GM18505 (cell line): ENCODE data around the gene DMD.
A peak's percentile ranks its signal among the peaks of the same experiment; 100 is the strongest.

ENCODE experiments used
- ATAC-seq: cut with Tn5 transposase; IDR thresholded peaks from one replicate; pipeline ENCODE4 v1.9.1; 2021; ENCODE audit not compliant: unreplicated experiment
- POLR2A ChIP-seq: IDR thresholded peaks from 4 replicates; pipeline ENCODE4 v1.6.1; 2011; ENCODE audit warnings: borderline replicate concordance; ENCODE audit not compliant: insufficient read depth, insufficient read length; ENCODE audit errors: extremely low read depth

Gene DMD

DNA sequence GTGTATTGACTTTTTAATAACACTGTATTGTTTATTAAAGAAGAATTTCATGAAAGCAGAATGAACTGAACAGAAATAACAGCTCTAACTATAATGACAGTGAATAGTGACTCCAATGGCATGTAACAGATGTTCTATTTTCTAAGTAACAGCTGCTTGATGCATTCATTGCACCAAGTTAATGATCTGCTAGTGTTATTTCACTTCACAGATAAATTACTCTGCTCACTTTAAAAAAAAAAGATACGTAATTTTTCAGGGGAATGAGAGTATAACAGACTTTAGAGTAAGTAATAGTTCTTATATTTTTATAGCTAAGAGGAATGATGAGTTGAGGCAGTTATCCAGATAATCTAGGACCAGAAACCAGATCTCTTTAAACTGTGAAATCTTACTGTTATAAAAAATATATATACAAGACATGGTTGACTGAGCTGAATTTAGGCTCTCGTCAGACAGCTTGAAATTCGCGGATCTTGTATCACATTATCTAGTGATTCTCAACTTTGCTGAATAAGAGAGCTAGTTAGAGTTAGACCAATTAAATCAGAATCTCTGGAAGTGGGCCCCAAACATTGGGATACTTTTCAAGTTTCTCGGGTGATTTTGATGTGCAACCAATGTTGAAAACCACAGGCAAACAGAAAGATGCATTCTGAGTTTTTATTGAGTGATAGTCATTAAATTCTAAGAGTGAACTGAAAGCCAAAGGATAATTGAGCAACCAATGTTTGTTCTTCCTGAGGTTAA lies 840.7 kb downstream of the DMD start:
- TF ChIP-seq POLR2A, result no peak

DNA sequence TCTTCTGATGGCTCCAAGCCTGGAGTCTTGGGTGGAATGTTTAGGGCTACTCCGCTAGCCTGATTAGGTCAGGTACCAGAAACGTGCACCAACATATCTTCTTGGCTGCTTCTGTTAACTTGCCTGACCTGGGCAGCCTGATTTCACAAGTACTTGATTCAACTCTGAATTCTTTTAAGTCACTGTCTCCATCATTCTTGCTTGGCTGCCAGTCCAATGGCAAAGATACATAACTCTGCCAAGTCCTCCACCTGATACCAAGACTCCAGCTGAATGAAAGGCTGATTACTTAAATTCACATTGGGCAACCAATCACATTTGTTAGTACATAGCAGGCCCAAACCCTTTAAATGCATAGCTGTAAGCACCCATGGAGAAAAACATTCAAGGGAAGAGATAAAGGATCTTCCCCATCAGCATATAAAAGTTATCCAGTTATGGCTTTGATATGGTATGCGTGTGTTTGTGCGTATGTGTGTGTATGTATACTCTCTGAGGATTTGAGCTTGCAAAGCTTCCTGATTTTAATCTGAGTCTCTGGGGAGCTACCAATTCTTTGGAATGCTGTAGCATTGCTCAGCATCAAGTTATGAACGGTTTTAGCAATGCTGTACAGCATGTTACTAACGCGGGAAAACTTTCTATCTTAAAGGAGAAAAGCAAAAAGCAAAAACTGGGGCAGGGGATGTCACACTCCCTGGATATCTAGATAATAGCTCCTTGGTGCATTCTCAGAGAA lies 917.2 kb downstream of the DMD start:
- no peak for ATAC-seq
- no peak for TF ChIP-seq POLR2A

More for the DNA sequence above, 840.7 kb downstream of the DMD start:
- ATAC-seq, result no peak

- no peak for ATAC-seq
- TF ChIP-seq POLR2A, result no peak
Observed at GRCh38 chrX:32289356-32289755, 922.0 kb downstream of the DMD start.

DNA sequence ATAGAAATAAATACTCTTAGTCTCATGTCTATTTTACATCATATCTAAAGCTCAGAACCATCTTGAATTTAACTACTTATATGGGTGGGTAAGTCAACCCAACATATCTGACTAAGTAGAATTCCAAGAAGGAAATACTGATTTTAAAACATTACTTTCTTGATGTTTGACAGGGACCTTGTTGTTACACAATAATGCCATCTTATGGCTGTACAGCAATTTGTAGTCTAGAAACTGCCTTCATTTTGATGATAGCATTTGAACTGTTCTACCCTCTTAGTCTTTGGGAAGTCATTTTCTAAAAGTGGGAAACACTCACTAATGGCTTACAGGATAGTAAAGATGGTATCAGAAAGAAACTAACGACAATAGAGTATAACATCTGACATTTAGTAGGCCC lies 929.5 kb downstream of the DMD start:
- no peak for ATAC-seq
- no peak for TF ChIP-seq POLR2A

- no peak for ATAC-seq
- no peak for TF ChIP-seq POLR2A
Observed at GRCh38 chrX:32280921-32281320, 930.4 kb downstream of the DMD start.

DNA sequence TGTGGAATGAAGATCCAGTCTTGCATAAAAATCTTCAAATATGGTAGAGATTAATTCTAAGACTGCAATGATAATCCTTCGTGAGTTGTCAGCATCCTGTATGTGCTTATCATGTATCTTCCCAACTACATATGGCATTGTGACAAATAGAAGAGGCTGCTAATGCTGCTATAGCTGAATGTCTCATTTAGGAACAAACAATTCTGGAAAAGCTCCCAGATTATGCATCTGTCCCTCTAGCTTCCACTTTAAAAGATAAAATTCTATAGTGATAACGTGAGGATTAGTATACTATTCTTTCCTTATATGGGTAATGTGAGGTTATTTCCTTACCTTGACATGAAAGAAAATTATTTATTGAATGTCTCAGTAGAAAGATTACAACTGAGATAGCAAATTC lies 930.9 kb downstream of the DMD start:
- no peak for TF ChIP-seq POLR2A
- no peak for ATAC-seq

DNA sequence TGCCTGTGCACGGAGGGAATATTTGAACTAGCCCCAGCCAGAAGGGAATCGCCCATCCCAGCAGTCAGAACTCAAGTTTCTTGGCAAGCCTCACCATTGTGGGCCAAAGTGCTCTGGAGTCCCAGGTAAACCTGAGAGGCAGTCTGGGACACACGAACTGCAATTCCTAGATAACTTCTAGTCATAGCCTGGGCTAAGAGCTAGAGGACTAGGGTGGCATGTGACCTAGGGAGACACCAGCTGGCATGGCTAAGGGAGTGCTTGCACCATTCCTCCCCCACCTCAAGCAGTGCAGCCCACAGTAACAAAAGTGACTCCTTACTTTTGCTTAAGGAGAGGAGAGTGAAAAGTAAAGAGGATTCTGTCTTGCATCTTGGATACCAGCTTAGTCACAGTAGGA lies 935.2 kb downstream of the DMD start:
- no peak for ATAC-seq
- TF ChIP-seq POLR2A, result no peak

DNA sequence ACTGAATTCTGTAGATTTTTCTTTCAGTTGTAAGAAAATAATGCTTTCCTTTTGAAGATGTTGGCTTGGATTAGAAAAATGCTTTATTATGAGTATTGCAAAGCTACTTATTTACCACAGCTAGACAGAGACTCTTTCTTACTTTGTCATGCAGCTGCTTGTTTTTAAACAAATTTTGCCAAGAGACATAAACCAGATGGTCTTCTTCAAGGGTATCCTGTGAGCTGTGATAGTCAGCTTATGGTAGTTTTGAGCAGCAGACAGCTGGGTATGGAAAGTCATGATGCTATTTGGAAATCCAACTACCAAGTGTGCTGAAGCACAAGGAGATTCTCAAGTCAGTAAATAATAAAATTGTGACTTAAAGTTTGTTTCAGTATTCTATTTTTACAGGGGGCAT lies 941.5 kb downstream of the DMD start:
- no peak for ATAC-seq
- no peak for TF ChIP-seq POLR2A

DNA sequence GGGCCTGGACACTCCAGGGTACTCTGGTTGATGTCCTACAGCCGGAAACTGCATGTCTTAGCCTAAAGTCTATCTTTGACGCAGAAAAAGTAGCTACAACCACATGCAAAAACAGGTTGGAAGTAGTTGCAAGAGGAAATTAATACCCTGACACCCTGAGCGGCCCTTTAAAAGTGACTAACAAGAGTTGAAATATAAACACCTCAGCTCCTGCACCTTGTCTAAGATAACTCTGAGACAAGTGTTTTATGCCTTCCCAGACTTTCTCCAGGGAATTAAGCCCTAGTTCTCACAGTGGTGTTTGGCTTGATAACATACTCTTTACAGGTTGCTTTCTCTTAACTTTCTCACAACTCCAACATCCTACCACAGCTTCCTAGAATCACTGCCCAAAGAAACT lies 943.1 kb downstream of the DMD start:
- ATAC-seq, result no peak
- no peak for TF ChIP-seq POLR2A

- ATAC-seq, result no peak
- no peak for TF ChIP-seq POLR2A
Observed at GRCh38 chrX:32267796-32268195, 943.6 kb downstream of the DMD start.

DNA sequence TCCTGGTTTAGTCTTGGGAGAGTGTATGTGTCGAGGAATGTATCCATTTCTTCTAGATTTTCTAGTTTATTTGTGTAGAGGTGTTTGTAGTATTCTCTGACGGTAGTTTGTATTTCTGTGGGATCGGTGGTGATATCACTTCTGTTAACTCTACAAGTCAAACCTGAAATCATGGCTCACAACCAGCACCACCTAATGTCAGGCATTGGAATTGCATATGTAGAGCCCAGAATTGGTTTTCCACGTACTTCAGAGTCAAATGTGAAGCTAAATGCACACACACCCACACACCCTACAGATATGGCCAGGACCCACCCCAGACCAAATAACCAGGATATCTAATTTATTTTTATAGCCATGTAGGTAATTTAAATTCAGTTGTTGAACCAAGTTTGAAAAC lies 964.7 kb downstream of the DMD start:
- peak; percentile 65 for ATAC-seq

- ATAC-seq, result no peak
Observed at GRCh38 chrX:32195611-32196010, 1015.7 kb downstream of the DMD start.

DNA sequence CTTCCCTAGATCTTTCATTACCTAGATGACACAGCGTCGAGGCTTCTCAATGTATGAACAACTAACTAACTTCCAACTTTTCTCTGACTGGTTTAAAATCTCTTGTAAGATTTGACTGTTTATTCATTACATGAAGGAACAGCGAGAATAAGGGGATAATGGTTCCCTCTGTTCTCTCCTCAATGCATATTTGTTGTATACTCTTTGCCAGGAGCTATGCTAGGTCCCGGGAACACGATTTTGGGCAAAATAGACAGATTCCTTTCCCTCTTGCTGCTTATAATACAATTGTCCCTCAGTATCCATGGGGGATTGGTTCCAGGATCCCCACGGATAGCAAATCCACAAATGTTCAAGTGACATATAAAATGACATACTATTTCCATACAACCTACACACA lies 1020.0 kb downstream of the DMD start:
- no peak for ATAC-seq

More at GRCh38 chrX:32195611-32196010, 1015.7 kb downstream of the DMD start:
- no peak for TF ChIP-seq POLR2A

GRCh38 chrX:32185160-32185559 lies 1026.2 kb downstream of the DMD start:
- ATAC-seq, result no peak

More for the DNA sequence above, 1020.0 kb downstream of the DMD start:
- TF ChIP-seq POLR2A, result no peak

More at GRCh38 chrX:32185160-32185559, 1026.2 kb downstream of the DMD start:
- no peak for TF ChIP-seq POLR2A
